Choroid plexus epithelial cell (primary cell): Measurements from ENCODE around the gene LRRC43.

ENCODE experiments used
- DNase-seq: peaks from one replicate; pipeline ENCODE4 v3.0.0-alpha.2; 2010; ENCODE audit warnings: low read depth
- H3K4me3 ChIP-seq: 2 replicates; pipeline ENCODE4 v1.5.1; 2011; ENCODE audit warnings: low read depth, mild to moderate bottlenecking, control low read depth, low read length, moderate library complexity
- TF ChIP-seq, protein P1 (sequence below): conservative IDR thresholded peaks from 2 replicates; pipeline ENCODE4 v1.5.1; 2011; ENCODE audit warnings: low read depth, mild to moderate bottlenecking, control low read depth, inconsistent platforms, low read length, moderate library complexity

Gene LRRC43

DNA sequence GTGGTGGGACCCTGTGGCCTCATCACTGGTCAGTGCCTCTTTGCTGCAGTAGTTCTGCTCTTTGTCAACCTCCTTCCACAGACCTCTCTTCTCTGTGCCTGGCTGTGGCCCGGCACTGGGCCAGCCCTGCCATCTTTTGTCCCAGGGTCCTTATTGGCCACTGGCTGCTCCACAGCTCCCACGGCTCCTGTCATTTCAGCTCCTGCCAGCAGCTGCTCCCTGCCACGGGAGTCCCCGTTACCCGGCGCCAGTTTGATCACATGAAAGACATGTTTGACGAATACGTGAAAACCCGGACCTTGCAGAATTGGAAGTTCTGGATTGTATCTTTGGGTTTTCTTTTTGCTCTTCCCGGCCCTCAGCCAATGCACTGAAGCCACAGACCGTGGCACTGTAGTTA, 44.3 kb upstream of the LRRC43 start:
- no peak for DNase-seq
- TF ChIP-seq, protein P1, sequence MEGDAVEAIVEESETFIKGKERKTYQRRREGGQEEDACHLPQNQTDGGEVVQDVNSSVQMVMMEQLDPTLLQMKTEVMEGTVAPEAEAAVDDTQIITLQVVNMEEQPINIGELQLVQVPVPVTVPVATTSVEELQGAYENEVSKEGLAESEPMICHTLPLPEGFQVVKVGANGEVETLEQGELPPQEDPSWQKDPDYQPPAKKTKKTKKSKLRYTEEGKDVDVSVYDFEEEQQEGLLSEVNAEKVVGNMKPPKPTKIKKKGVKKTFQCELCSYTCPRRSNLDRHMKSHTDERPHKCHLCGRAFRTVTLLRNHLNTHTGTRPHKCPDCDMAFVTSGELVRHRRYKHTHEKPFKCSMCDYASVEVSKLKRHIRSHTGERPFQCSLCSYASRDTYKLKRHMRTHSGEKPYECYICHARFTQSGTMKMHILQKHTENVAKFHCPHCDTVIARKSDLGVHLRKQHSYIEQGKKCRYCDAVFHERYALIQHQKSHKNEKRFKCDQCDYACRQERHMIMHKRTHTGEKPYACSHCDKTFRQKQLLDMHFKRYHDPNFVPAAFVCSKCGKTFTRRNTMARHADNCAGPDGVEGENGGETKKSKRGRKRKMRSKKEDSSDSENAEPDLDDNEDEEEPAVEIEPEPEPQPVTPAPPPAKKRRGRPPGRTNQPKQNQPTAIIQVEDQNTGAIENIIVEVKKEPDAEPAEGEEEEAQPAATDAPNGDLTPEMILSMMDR, result no peak
- H3K4me3 ChIP-seq, result no peak overlapping the region

DNA sequence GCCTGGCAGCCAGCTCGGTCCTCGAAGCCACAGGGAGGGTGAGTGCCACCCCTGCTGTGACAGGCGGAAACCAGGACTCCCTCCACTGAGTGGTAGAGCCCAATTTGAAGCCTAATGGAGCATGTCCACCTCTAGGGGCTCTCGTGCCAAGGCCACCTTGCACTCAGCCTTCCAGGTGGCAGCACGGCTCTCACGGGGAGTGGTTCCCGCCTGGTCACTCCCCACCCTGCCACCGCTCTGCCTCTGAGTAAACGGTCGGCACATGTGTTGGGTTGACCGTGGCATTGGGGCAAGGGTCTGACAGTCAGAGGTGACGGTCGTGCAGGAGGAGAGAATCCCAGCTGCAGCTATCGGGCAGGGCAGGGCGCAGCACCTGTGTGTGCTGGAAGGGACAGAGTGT, 43.7 kb upstream of the LRRC43 start:
- no peak for DNase-seq
- TF ChIP-seq, protein P1, result no peak
- no peak overlapping the region for H3K4me3 ChIP-seq

DNA sequence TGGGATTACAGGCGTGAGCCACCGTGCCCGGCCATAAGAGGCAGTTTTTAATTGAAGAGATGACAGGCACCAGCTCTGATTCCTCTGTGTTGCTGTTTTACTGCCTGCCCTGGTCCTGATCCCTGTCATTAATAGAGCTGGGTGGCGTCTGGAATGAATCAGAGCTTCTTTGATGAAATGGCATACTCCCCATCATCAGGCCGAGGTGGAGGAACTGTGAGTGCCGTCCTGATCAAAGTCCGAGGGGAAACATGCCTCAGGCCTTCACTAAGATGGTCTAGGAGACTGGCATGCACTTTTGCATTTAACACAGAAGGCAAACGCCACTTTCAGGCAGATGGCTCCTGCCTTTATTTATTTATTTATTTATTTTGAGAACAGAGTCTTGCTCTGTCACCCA, 43.0 kb upstream of the LRRC43 start:
- no peak overlapping the region for H3K4me3 ChIP-seq
- TF ChIP-seq, protein P1, result no peak
- DNase-seq, result no peak

DNA sequence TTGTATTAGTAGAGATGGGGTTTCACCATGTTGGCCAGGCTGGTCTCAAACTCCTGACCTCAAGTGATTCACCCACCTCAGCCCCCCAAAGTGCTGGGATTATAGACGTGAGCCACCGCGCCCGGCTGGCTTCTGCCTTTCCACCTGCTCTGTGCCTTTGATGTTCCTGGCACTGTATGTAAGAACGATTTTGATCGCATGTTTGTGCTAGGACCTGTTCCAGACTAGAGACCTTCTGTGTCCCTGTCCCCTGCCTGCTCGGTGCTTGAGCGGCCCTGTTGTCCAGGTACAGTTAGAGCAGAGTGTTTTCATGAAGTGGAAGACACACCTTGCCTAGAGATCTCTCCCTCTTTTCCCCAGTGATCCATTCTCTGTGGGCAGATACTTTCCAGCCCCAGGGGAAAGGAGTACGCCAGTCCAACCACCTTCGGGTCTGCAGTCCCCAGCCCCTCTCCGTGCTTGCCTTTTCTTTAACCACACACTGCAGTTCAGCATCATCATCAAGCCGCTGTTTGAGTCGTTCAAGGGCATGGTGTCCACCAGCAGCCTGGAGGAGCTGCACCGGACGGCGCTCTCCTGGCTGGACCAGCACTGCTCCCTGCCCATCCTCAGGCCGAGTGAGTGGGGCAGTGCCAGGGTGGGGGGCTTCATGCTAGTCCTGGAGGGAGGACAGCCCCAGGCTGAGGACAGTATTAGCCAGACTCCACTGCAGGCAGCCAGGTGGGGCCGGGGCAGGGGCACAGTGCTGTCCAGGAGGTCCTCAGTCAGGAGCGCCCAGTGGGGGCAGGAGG, 42.3 kb upstream of the LRRC43 start:
- TF ChIP-seq, protein P1, result no peak
- no peak for DNase-seq
- no peak overlapping the region for H3K4me3 ChIP-seq

DNA sequence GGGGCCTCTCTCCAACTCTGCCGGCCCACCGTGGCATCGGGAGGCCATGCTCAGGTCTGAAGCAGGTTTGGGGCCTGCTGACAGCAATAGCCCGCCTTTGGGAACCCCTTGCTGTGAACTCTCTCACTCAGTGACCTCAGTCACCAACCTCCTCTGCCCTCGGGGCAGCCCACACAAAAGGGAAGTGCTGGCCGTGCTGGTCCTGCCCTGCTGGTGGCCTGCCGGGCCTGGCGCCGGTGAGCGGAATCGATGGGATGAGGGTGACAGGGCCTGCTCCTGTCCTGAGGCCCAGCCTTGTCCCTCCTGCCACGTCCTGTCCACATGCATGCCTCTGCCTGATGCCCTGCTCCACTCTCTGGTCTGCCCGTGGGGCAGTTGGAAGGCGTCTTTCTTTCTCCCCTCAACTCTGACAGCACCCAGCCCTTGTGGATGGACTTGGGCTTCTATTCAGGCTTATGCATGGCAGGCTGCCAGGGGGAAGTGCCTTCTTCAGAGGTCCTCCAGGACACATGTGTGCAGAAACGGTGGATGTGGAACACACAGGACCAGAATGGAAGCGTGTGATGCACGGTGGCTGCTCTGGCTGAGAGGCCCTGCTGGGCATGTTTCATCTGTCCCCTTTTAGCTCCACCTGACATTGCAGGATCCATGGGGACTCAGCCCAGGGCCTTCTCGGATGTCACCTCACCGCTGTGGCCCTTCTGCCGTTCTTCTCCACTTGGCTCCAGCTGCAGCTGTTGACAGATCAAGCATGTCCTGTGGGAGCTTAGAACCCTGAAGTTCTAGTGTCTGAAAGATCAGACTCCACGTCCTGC, 40.8 kb upstream of the LRRC43 start:
- TF ChIP-seq, protein P1, result no peak
- DNase-seq, result no peak
- H3K4me3 ChIP-seq, result no peak overlapping the region

DNA sequence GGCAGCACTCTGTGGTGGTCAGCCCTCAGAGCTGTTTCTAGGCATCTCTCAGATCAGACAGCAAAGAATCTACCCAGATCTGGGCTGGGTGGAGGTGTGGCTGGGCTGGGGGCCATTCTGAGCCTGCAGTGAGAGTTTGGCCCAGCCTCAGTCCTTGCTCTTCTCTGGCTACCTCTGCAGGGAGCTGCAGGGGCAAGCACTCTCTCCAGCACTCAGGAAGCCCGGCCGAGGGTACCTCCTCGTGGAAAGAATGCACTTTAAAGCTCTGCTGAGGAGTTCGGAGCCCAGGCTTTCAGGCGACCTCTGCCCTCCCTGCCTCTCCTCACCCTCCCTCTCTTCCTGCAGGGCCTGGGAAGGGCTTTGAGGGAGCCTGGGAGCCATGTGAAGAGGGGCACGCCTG, 40.1 kb upstream of the LRRC43 start:
- no peak for DNase-seq
- no peak overlapping the region for H3K4me3 ChIP-seq
- TF ChIP-seq, protein P1, result no peak
